Testis (tissue), 2 donors: ENCODE results near the gene MOSPD3.

Source experiments
- POLR2A ChIP-seq: fragments of 450-650 bp; IDR thresholded peaks from one replicate; pipeline ENCODE4 v1.6.1; 2017; ENCODE audit warnings: antibody characterized with exemption, mild to moderate bottlenecking, moderate library complexity
- TF ChIP-seq, protein P1 (sequence below), 3 experiments: fragments of 450-650 bp in 2 of 3; fragments of 200-600 bp in 1 of 3; sonication (generic) in 1 of 3; IDR thresholded peaks; one replicate each; pipeline ENCODE4 v1.5.1; 2016 to 2019; ENCODE audit warnings: antibody characterized with exemption in 3 of 3, mild to moderate bottlenecking in 2 of 3, moderate library complexity in 1 of 3

DNA sequence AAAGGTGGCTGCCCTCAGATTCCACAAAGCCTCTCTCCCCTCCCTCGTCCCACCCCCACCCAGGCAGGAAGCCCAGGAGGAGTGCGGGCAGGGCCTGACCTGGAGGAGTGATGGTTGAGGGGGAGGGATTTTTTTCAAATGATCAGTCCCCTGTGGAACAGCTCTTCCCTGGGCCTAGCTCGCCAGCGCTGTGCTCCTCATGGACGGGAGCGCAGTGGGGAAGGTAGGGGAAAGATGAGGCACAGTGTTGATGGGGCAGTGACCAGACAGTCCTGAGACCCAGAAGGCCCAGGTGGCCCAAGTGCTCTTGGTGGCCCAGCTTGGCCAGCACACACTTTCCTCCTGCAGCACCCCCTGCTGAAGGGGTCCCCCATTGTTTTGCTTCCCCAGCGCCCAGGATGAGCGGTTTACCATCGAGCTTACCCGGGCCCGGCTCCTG lies 47.2 kb upstream of the MOSPD3 start:
- TF ChIP-seq, protein P1, sequence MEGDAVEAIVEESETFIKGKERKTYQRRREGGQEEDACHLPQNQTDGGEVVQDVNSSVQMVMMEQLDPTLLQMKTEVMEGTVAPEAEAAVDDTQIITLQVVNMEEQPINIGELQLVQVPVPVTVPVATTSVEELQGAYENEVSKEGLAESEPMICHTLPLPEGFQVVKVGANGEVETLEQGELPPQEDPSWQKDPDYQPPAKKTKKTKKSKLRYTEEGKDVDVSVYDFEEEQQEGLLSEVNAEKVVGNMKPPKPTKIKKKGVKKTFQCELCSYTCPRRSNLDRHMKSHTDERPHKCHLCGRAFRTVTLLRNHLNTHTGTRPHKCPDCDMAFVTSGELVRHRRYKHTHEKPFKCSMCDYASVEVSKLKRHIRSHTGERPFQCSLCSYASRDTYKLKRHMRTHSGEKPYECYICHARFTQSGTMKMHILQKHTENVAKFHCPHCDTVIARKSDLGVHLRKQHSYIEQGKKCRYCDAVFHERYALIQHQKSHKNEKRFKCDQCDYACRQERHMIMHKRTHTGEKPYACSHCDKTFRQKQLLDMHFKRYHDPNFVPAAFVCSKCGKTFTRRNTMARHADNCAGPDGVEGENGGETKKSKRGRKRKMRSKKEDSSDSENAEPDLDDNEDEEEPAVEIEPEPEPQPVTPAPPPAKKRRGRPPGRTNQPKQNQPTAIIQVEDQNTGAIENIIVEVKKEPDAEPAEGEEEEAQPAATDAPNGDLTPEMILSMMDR (IDR thresholded peaks at IDR 0.05): no peak
- TF ChIP-seq POLR2A: no peak
